HepG2 (cell line): ENCODE measurements around the gene GJD4. TPM values are rescaled to one million over a fixed set of nuclear protein-coding genes. Genes with fewer than 3 reads are reported as not detected.
A peak's percentile ranks its signal among the peaks of the same experiment; 100 is the strongest.

Experiments
- HDAC1 ChIP-seq: sonication (generic); formaldehyde crosslinking; IDR thresholded peaks from 2 replicates; pipeline ENCODE4 v1.5.1; 2020; ENCODE audit warnings: mild to moderate bottlenecking, missing genetic modification reagents
- HNRNPUL1 ChIP-seq: fragments of 200-400 bp; formaldehyde crosslinking; IDR thresholded peaks from 2 replicates; pipeline ENCODE4 v1.6.1; 2017; ENCODE audit warnings: low read depth, mild to moderate bottlenecking, low read length, moderate library complexity
- KDM6A ChIP-seq: IDR thresholded peaks from 2 replicates; pipeline ENCODE4 v1.6.1; 2016; ENCODE audit warnings: low read depth
- MTF2 ChIP-seq: sonication (generic); formaldehyde crosslinking; IDR thresholded peaks from 2 replicates; pipeline ENCODE4 v1.5.0; 2020; ENCODE audit warnings: missing genetic modification reagents, borderline replicate concordance
- NONO ChIP-seq, 2 experiments: fragments of 450-650 bp in 1 of 2; sonication (generic) in 1 of 2; formaldehyde crosslinking in 1 of 2; IDR thresholded peaks in 1 of 2; conservative IDR thresholded peaks in 1 of 2; 2 replicates each; pipeline versions ENCODE4 v1.6.1 to v1.8.0; 2017 to 2022; ENCODE audit warnings: mild to moderate bottlenecking in 1 of 2, missing genetic modification reagents in 1 of 2, moderate library complexity in 1 of 2
- RARA ChIP-seq: IDR thresholded peaks from 2 replicates; pipeline ENCODE4 v1.6.1; 2016; ENCODE audit warnings: missing genetic modification reagents, missing compliant biosample characterization
- SIX1 ChIP-seq: sonication (generic); formaldehyde crosslinking; IDR thresholded peaks from 2 replicates; pipeline ENCODE4 v1.4.0; 2020; ENCODE audit warnings: missing genetic modification reagents, borderline replicate concordance
- SMARCE1 ChIP-seq: fragments of 450-650 bp; IDR thresholded peaks from 2 replicates; pipeline ENCODE4 v1.6.1; 2017; ENCODE audit warnings: borderline replicate concordance
- SP4 ChIP-seq: sonication (generic); formaldehyde crosslinking; IDR thresholded peaks from 2 replicates; pipeline ENCODE4 v1.8.1; 2023; ENCODE audit warnings: mild to moderate bottlenecking, missing genetic modification reagents
- SRY ChIP-seq: sonication (generic); formaldehyde crosslinking; IDR thresholded peaks from 2 replicates; pipeline ENCODE4 v1.8.0; 2022; ENCODE audit warnings: mild to moderate bottlenecking, missing genetic modification reagents
- ZBTB7A ChIP-seq: sonication (generic); formaldehyde crosslinking; IDR thresholded peaks from 2 replicates; pipeline ENCODE4 v1.8.0; 2022; ENCODE audit warnings: mild to moderate bottlenecking, missing genetic modification reagents
- ZNF12 ChIP-seq: sonication (generic); formaldehyde crosslinking; IDR thresholded peaks from 2 replicates; pipeline ENCODE4 v1.5.0; 2020; ENCODE audit warnings: missing genetic modification reagents
- ZNF530 ChIP-seq: sonication (generic); formaldehyde crosslinking; IDR thresholded peaks from 2 replicates; pipeline ENCODE4 v1.5.0; 2020; ENCODE audit warnings: low read depth, mild to moderate bottlenecking, missing genetic modification reagents
- ZNF549 ChIP-seq: sonication (generic); formaldehyde crosslinking; IDR thresholded peaks from 2 replicates; pipeline ENCODE4 v1.5.0; 2020; ENCODE audit warnings: missing genetic modification reagents
- ZNF644 ChIP-seq: IDR thresholded peaks from 2 replicates; pipeline ENCODE4 v1.6.1; 2016; ENCODE audit warnings: low read depth
- ZNF749 ChIP-seq: sonication (generic); formaldehyde crosslinking; IDR thresholded peaks from 2 replicates; pipeline ENCODE4 v1.8.0; 2022; ENCODE audit warnings: mild to moderate bottlenecking, missing genetic modification reagents, moderate library complexity, borderline replicate concordance
- ZNF777 ChIP-seq: sonication (generic); formaldehyde crosslinking; IDR thresholded peaks from 2 replicates; pipeline ENCODE4 v1.4.0; 2020; ENCODE audit warnings: missing genetic modification reagents
- ZSCAN30 ChIP-seq: sonication (generic); formaldehyde crosslinking; IDR thresholded peaks from 2 replicates; pipeline ENCODE4 v1.5.0; 2020; ENCODE audit warnings: mild to moderate bottlenecking, missing genetic modification reagents
- polyA plus RNA-seq, 8 experiments: library from polyadenylated mRNA; depleted of rRNA in 3 of 8; stranded (reverse) in 7 of 8; unstranded in 1 of 8; fragments of >200 nt; fragmentation: Illumina TruSeq in 4 of 8; extraction: Trizol in 4 of 8; gene quantifications; 2 replicates each; pipeline versions ENCODE4 v1.2.1 to v1.2.3, GENCODE V29; 2011 to 2016; ENCODE audit warnings: low read depth in 4 of 8, missing spikeins in 1 of 8, mixed read lengths in 1 of 8; ENCODE audit not compliant: insufficient read depth in 1 of 8
- total RNA-seq, 5 experiments: library from RNA; depleted of rRNA; stranded (reverse); fragments of >200 nt; fragmentation: Illumina TruSeq; extraction: Trizol; gene quantifications; 2 replicates each; pipeline ENCODE4 v1.2.3, GENCODE V29; 2016; ENCODE audit warnings: low read depth in 1 of 5
- TF ChIP-seq, protein P1 (sequence below): sonication (generic); formaldehyde crosslinking; IDR thresholded peaks from 2 replicates; pipeline ENCODE4 v1.8.1; 2023; ENCODE audit warnings: mild to moderate bottlenecking, missing genetic modification reagents, borderline replicate concordance
- TF ChIP-seq, protein P2 (sequence below): sonication (generic); formaldehyde crosslinking; conservative IDR thresholded peaks from 2 replicates; pipeline ENCODE4 v1.8.0; 2022; ENCODE audit warnings: low read depth, missing genetic modification reagents
- TF ChIP-seq, protein P3 (sequence below): sonication (generic); formaldehyde crosslinking; IDR thresholded peaks from 2 replicates; pipeline ENCODE4 v1.9.0; 2021; ENCODE audit warnings: missing genetic modification reagents, mild to moderate bottlenecking, borderline replicate concordance
- TF ChIP-seq, protein P4 (sequence below): sonication (generic); formaldehyde crosslinking; IDR thresholded peaks from 2 replicates; pipeline ENCODE4 v1.4.0; 2020; ENCODE audit warnings: low read depth, mild to moderate bottlenecking, missing genetic modification reagents
- TF ChIP-seq, protein P5 (sequence below): sonication (generic); formaldehyde crosslinking; IDR thresholded peaks from 2 replicates; pipeline ENCODE4 v1.4.0; 2020; ENCODE audit warnings: missing genetic modification reagents, borderline replicate concordance

Gene GJD4
- total and polyA plus RNA-seq, 2 of the 13 experiments (the other 11 are each of a cell fraction or from before 2014, with no cell fraction given): not detected

DNA sequence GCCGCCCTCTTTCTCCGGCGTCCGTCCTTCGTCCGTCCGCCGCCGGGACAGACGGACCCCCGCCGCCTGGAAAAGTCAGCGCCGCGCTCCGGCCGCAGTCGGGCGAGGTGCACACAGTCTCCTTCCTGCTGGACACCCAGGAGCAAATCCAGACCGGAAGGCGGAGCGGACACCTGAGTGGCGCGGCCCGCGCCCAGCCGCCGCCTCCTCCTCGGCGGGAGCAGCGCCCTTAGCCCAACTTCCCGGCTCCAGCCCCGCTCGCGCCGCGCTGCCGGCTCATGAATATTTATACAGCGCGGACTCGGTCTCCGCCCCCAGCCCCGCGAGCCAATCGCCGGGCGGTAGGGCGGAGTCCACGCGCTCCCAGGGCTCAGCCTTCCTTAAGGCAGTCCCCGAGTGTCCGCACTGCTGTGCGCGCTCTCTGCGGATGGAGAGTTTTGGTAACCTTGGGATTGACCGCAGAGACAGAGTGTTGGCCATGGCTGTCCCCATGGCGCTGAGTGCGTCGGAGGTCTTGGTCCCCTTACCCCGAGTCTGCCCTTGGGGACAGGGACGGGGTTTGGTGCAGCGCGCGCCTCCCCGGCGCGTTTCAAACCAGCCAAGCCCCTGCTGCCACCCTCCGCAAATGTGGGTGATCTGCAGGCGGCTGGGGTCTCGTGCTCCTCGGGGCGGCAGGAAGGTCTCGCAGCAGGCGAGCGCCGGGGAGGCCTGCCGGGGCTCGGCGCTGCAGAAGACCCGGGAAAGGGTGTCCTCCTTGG is 37.1 kb downstream of the GJD4 start, which contains the start of gene FZD8 (continued):
- TF ChIP-seq SIX1 (CRISPR knock-in tag) (no peak), ZSCAN30 (CRISPR knock-in tag) (no peak), MTF2 (CRISPR knock-in tag) (no peak; the same call in 1 of the 2 replicates), ZNF530 (CRISPR knock-in tag) (no peak), HNRNPUL1 (no peak), ZNF749 (CRISPR knock-in tag) (no peak), NONO (IDR thresholded peaks at IDR 0.05) (no peak), NONO (CRISPR knock-in tag; conservative IDR thresholded peaks at IDR 0.05) (no peak; the same call in 1 of the 2 replicates), HDAC1 (CRISPR knock-in tag) (0 out of 2 replicates have a peak, but pooled peaks have one; percentile 34), RARA (CRISPR knock-in tag) (no peak), ZNF12 (no peak), KDM6A (CRISPR knock-in tag) (no peak), ZNF549 (CRISPR knock-in tag) (no peak), SMARCE1 (no peak), ZNF777 (CRISPR knock-in tag) (peak; percentile 71; the same call in 1 of the 2 replicates), SP4 (no peak), SRY (CRISPR knock-in tag) (no peak), ZBTB7A (no peak), ZNF644 (CRISPR knock-in tag) (no peak)
- TF ChIP-seq, protein P1, sequence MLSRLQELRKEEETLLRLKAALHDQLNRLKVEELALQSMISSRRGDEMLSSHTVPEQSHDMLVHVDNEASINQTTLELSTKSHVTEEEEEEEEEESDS (CRISPR knock-in tag): no peak
- TF ChIP-seq, protein P2, sequence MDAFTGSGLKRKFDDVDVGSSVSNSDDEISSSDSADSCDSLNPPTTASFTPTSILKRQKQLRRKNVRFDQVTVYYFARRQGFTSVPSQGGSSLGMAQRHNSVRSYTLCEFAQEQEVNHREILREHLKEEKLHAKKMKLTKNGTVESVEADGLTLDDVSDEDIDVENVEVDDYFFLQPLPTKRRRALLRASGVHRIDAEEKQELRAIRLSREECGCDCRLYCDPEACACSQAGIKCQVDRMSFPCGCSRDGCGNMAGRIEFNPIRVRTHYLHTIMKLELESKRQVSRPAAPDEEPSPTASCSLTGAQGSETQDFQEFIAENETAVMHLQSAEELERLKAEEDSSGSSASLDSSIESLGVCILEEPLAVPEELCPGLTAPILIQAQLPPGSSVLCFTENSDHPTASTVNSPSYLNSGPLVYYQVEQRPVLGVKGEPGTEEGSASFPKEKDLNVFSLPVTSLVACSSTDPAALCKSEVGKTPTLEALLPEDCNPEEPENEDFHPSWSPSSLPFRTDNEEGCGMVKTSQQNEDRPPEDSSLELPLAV: no peak
- TF ChIP-seq, protein P3, sequence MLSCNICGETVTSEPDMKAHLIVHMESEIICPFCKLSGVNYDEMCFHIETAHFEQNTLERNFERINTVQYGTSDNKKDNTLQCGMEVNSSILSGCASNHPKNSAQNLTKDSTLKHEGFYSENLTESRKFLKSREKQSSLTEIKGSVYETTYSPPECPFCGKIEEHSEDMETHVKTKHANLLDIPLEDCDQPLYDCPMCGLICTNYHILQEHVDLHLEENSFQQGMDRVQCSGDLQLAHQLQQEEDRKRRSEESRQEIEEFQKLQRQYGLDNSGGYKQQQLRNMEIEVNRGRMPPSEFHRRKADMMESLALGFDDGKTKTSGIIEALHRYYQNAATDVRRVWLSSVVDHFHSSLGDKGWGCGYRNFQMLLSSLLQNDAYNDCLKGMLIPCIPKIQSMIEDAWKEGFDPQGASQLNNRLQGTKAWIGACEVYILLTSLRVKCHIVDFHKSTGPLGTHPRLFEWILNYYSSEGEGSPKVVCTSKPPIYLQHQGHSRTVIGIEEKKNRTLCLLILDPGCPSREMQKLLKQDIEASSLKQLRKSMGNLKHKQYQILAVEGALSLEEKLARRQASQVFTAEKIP (CRISPR knock-in tag): no peak
- TF ChIP-seq, protein P4, sequence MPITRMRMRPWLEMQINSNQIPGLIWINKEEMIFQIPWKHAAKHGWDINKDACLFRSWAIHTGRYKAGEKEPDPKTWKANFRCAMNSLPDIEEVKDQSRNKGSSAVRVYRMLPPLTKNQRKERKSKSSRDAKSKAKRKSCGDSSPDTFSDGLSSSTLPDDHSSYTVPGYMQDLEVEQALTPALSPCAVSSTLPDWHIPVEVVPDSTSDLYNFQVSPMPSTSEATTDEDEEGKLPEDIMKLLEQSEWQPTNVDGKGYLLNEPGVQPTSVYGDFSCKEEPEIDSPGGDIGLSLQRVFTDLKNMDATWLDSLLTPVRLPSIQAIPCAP (CRISPR knock-in tag): no peak
- TF ChIP-seq, protein P5, sequence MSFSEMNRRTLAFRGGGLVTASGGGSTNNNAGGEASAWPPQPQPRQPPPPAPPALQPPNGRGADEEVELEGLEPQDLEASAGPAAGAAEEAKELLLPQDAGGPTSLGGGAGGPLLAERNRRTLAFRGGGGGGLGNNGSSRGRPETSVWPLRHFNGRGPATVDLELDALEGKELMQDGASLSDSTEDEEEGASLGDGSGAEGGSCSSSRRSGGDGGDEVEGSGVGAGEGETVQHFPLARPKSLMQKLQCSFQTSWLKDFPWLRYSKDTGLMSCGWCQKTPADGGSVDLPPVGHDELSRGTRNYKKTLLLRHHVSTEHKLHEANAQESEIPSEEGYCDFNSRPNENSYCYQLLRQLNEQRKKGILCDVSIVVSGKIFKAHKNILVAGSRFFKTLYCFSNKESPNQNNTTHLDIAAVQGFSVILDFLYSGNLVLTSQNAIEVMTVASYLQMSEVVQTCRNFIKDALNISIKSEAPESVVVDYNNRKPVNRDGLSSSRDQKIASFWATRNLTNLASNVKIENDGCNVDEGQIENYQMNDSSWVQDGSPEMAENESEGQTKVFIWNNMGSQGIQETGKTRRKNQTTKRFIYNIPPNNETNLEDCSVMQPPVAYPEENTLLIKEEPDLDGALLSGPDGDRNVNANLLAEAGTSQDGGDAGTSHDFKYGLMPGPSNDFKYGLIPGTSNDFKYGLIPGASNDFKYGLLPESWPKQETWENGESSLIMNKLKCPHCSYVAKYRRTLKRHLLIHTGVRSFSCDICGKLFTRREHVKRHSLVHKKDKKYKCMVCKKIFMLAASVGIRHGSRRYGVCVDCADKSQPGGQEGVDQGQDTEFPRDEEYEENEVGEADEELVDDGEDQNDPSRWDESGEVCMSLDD (CRISPR knock-in tag): no peak
